K562 (cell line): Measurements from ENCODE around the gene ATF3. TPM values are rescaled to one million over a fixed set of nuclear protein-coding genes. Genes with fewer than 3 reads are reported as not detected.

Experiments used
- ATF7 ChIP-seq: fragments of 450-650 bp; IDR thresholded peaks from 2 replicates; pipeline ENCODE4 v1.7.1; 2014; ENCODE audit warnings: mild to moderate bottlenecking, moderate library complexity
- DDX20 ChIP-seq: fragments of 450-650 bp; IDR thresholded peaks from 2 replicates; pipeline ENCODE4 v1.6.1; 2016; ENCODE audit warnings: missing genetic modification characterization, low read depth, mild to moderate bottlenecking, missing compliant biosample characterization, moderate library complexity
- E2F6 ChIP-seq, 2 experiments: IDR thresholded peaks; 2 replicates each; pipeline ENCODE4 v1.6.1; 2011; ENCODE audit warnings: borderline replicate concordance in 1 of 2, control low read depth in 1 of 2, low read depth in 1 of 2, low read length in 1 of 2, mild to moderate bottlenecking in 1 of 2, mixed read lengths in 1 of 2, moderate library complexity in 1 of 2; ENCODE audit not compliant: insufficient read depth in 1 of 2, insufficient read length in 1 of 2, poor library complexity in 1 of 2, severe bottlenecking in 1 of 2; ENCODE audit errors: extremely low read depth in 1 of 2
- ETV1 ChIP-seq: fragments of 450-650 bp; conservative IDR thresholded peaks from 2 replicates; pipeline ENCODE4 v1.6.1; 2016; ENCODE audit warnings: missing genetic modification characterization, control low read depth, low read depth, missing compliant biosample characterization
- HMG20A ChIP-seq: fragments of 450-650 bp; formaldehyde crosslinking; conservative IDR thresholded peaks from 2 replicates; pipeline ENCODE4 v1.4.0; 2020; ENCODE audit warnings: mild to moderate bottlenecking, mixed read lengths
- L3MBTL2 ChIP-seq: fragments of 450-650 bp; IDR thresholded peaks from 2 replicates; pipeline ENCODE4 v1.6.1; 2016; ENCODE audit warnings: mild to moderate bottlenecking, moderate library complexity
- PRMT5 ChIP-seq: sonication (generic); formaldehyde crosslinking; IDR thresholded peaks from 2 replicates; pipeline ENCODE4 v1.5.0; 2020; ENCODE audit warnings: missing genetic modification reagents
- RBFOX2 ChIP-seq: fragments of 200-400 bp; formaldehyde crosslinking; IDR thresholded peaks from 2 replicates; pipeline ENCODE4 v1.6.1; 2017; ENCODE audit warnings: low read depth, mild to moderate bottlenecking, low read length, moderate library complexity
- SMAD2 ChIP-seq: fragments of 150-350 bp; IDR thresholded peaks from 2 replicates; pipeline ENCODE4 v1.6.1; 2014; ENCODE audit warnings: low read depth, mild to moderate bottlenecking, low read length
- TBL1XR1 ChIP-seq, 2 experiments: IDR thresholded peaks; 2 replicates each; pipeline ENCODE4 v1.6.1; 2012; ENCODE audit warnings: improper control_type of control experiment in 2 of 2, low read length in 2 of 2, mild to moderate bottlenecking in 1 of 2
- TCFL5 ChIP-seq: fragments of 250-450 bp; sonication (Bioruptor Pico); conservative IDR thresholded peaks from 2 replicates; pipeline ENCODE4 v1.6.1; 2021; ENCODE audit warnings: mild to moderate bottlenecking, moderate library complexity, matching md5 sums
- ZBED1 ChIP-seq: IDR thresholded peaks from 2 replicates; pipeline ENCODE4 v1.6.1; 2014
- ZC3H8 ChIP-seq: fragments of 450-650 bp; IDR thresholded peaks from 2 replicates; pipeline ENCODE4 v1.6.1; 2017
- ZFP91 ChIP-seq: sonication (generic); formaldehyde crosslinking; IDR thresholded peaks from 2 replicates; pipeline ENCODE4 v1.8.0; 2022; ENCODE audit warnings: mild to moderate bottlenecking, missing genetic modification reagents
- ZKSCAN3 ChIP-seq: fragments of 250-450 bp; sonication (Bioruptor Pico); IDR thresholded peaks from 2 replicates; pipeline ENCODE4 v1.4.0; 2020
- ZNF121 ChIP-seq: sonication (generic); formaldehyde crosslinking; conservative IDR thresholded peaks from 2 replicates; pipeline ENCODE4 v1.8.0; 2022; ENCODE audit warnings: missing genetic modification reagents
- ZNF124 ChIP-seq: sonication (generic); formaldehyde crosslinking; IDR thresholded peaks from 2 replicates; pipeline ENCODE4 v1.8.1; 2022; ENCODE audit warnings: missing genetic modification reagents
- ZNF174 ChIP-seq: fragments of 250-450 bp; sonication (Bioruptor Pico); IDR thresholded peaks from 2 replicates; pipeline ENCODE4 v1.4.0; 2020; ENCODE audit warnings: mild to moderate bottlenecking
- polyA plus RNA-seq, 8 experiments: library from polyadenylated mRNA; depleted of rRNA in 4 of 8; stranded (reverse) in 5 of 8; unstranded in 3 of 8; fragments of >200 nt; fragmentation: Nextera tagmentation in 2 of 8; fragmentation: Illumina TruSeq in 1 of 8; extraction: Ambion mirVana in 2 of 8; extraction: Trizol in 1 of 8; gene quantifications; 2 replicates each; pipeline versions ENCODE4 v1.2.1 to v1.2.3, GENCODE V29; 2011 to 2014; ENCODE audit warnings: inconsistent platforms in 1 of 8, missing spikeins in 1 of 8
- total RNA-seq, 7 experiments: library from RNA; depleted of rRNA in 6 of 7; stranded (reverse); fragments of >200 nt in 6 of 7; fragmentation: Illumina TruSeq in 2 of 7; extraction: Trizol in 2 of 7; gene quantifications; 2 replicates each; pipeline versions ENCODE4 v1.2.1 to v1.2.3, GENCODE V29; 2011 to 2021; ENCODE audit warnings: low replicate concordance in 1 of 7
- TF ChIP-seq, protein P1 (sequence below): fragments of 450-650 bp; IDR thresholded peaks from 2 replicates; pipeline ENCODE4 v1.6.1; 2016; ENCODE audit warnings: low read depth

ATF3 gene
- total and polyA plus RNA-seq, 9 of the 15 experiments (the other 6 are each of a cell fraction or from before 2014, with no cell fraction given), result 3.5 to 28.2 (median 19.8) TPM

GRCh38 chr1:212608392-212608958 is at the start of gene ATF3 (continued):
- TF ChIP-seq ZKSCAN3 (CRISPR knock-in tag) (no peak), L3MBTL2 (peak; percentile 60), ZNF174 (CRISPR knock-in tag) (no peak), E2F6 (IDR thresholded peaks at IDR 0.05; ENCODE audit: borderline replicate concordance in 1 of 2, extremely low read depth in 1 of 2, insufficient read depth in 1 of 2, insufficient read length in 1 of 2, low read depth in 1 of 2, low read length in 1 of 2, poor library complexity in 1 of 2, severe bottlenecking in 1 of 2) (peak; percentile 63 to 77), TCFL5 (no peak), TBL1XR1 (IDR thresholded peaks at IDR 0.05; ENCODE audit: low read length in 2 of 2) (peak; percentile 80 to 81), PRMT5 (CRISPR knock-in tag) (0 out of 2 replicates have a peak, but pooled peaks have one; percentile 58), RBFOX2 (no peak), ZBED1 (peak; percentile 8; the same call in 1 of the 2 replicates), HMG20A (CRISPR knock-in tag) (no peak), ZNF121 (CRISPR knock-in tag) (no peak; the same call in 1 of the 2 replicates), ZC3H8 (no peak), DDX20 (tag) (no peak), ZNF124 (no peak), ZFP91 (CRISPR knock-in tag) (no peak), ATF7 (peak; percentile 99), SMAD2 (no peak), ETV1 (0 out of 2 replicates have a peak, but pooled peaks have one; percentile 16)
- TF ChIP-seq, protein P1, sequence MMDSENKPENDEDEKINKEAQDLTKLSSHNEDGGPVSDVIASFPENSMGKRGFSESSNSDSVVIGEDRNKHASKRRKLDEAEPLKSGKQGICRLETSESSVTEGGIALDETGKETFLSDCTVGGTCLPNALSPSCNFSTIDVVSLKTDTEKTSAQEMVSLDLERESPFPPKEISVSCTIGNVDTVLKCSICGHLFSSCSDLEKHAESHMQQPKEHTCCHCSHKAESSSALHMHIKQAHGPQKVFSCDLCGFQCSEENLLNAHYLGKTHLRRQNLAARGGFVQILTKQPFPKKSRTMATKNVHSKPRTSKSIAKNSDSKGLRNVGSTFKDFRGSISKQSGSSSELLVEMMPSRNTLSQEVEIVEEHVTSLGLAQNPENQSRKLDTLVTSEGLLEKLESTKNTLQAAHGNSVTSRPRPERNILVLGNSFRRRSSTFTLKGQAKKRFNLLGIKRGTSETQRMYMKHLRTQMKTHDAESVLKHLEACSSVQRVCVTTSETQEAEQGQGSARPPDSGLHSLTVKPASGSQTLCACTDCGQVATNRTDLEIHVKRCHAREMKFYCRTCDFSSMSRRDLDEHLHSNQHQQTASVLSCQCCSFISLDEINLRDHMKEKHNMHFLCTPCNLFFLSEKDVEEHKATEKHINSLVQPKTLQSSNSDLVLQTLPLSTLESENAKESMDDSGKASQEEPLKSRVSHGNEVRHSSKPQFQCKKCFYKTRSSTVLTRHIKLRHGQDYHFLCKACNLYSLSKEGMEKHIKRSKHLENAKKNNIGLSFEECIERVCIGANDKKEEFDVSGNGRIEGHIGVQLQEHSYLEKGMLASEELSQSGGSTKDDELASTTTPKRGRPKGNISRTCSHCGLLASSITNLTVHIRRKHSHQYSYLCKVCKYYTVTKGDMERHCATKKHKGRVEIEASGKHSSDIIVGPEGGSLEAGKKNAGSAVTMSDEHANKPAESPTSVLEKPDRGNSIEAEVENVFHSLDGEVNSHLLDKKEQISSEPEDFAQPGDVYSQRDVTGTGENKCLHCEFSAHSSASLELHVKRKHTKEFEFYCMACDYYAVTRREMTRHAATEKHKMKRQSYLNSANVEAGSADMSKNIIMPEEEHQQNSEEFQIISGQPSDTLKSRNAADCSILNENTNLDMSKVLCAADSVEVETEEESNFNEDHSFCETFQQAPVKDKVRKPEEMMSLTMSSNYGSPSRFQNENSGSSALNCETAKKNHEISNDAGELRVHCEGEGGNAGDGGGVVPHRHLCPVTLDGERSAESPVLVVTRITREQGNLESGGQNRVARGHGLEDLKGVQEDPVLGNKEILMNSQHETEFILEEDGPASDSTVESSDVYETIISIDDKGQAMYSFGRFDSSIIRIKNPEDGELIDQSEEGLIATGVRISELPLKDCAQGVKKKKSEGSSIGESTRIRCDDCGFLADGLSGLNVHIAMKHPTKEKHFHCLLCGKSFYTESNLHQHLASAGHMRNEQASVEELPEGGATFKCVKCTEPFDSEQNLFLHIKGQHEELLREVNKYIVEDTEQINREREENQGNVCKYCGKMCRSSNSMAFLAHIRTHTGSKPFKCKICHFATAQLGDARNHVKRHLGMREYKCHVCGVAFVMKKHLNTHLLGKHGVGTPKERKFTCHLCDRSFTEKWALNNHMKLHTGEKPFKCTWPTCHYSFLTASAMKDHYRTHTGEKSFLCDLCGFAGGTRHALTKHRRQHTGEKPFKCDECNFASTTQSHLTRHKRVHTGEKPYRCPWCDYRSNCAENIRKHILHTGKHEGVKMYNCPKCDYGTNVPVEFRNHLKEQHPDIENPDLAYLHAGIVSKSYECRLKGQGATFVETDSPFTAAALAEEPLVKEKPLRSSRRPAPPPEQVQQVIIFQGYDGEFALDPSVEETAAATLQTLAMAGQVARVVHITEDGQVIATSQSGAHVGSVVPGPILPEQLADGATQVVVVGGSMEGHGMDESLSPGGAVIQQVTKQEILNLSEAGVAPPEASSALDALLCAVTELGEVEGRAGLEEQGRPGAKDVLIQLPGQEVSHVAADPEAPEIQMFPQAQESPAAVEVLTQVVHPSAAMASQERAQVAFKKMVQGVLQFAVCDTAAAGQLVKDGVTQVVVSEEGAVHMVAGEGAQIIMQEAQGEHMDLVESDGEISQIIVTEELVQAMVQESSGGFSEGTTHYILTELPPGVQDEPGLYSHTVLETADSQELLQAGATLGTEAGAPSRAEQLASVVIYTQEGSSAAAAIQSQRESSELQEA, result no peak
